ENCODE data around the gene TSHB.
"Not testable (repeated sequence)": the region's sequence is repeated elsewhere in the genome, so short reads cannot be mapped to it uniquely, and the experiment has no call there.

Gene TSHB

DNA sequence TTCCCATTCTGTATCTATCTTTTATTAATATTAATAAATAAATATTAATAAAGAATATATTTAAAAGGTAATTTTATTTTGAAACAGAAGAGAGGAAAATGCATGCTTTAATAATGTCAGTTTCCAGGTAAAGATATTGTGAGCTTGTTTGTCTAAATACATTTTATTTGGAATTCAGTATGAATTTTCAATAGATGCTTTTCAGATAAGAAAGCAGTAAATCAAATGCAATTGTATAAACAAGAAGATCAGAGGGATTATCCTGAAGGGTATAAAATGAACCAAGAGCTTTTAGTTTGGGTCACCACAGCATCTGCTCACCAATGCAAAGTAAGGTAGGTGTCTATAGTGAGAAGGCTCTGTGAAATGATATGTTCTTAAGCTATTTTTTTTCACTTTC is at the start of gene TSHB:
TSS of gene TSHB (plus strand) at position 301 of the 400 bp plus-strand sequence. CDS start 3,537 bp downstream, outside the sequence.
- DNase-seq: no peak

- no peak for DNase-seq
Observed at GRCh38 chr1:114982251-114982650, 47.4 kb upstream of the TSHB start.

DNA sequence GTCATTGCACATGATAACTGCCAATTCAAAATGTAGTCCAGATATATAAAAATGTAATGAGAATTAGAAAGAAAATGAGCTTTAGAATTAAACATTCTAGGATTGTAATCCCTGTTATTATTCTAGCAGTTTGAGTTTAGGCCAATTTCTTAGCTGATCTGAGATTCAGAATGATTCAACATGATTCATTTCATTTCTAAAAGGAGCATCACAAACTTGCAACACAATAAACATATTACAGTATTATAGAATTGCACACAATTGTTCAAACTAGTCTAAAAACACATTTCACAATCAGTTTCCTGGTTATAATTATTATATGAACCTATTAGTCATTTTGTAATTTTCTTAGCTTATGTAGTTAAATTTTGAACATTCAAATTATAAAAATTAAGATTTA is 43.3 kb upstream of the TSHB start:
- DNase-seq: no peak

GRCh38 chr1:114988095-114988494 is 41.5 kb upstream of the TSHB start:
- DNase-seq: no peak

- no peak for DNase-seq
Observed at GRCh38 chr1:114997510-114998289, 31.9 kb upstream of the TSHB start.

DNA sequence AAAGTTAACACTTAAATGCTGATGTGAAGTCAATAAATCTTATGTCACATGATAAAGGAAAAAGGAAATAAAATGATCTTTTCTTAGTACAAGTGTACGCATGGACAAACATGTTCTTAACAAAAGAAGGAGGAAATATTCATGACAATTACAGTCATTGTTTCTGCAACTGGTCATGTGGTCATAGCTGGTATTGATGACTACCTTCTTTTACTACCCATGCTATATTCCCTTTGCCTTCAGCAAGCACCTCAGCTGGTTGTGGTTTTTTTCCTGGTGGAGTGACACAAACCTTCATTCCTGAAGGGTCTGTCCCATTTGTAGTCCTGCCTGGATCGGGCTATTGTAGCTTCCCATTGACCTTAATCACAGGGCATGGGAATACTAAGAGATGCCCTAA is 23.4 kb upstream of the TSHB start:
- DNase-seq: no peak

- DNase-seq: no peak
Observed at GRCh38 chr1:115012006-115012405, 17.6 kb upstream of the TSHB start.

DNA sequence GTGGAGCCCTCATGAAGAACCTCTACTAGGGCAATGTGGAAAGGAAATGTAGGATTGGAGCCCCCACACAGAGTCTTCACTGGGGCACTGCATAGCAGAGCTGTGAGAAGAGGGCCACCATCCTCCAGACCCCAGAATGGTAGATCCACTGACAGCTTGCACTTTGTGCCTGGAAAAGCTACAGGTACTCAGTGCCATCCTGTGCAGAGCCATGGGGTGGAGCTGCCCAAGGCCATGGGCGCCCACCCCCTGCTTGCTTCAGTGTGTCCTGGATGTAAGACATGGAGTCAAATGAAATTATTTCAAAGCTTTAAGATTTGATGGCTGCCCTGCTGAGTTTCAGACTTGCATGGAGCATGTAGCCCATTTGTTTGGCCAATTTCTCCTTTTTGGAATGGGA is 17.2 kb upstream of the TSHB start:
- DNase-seq: no peak

DNA sequence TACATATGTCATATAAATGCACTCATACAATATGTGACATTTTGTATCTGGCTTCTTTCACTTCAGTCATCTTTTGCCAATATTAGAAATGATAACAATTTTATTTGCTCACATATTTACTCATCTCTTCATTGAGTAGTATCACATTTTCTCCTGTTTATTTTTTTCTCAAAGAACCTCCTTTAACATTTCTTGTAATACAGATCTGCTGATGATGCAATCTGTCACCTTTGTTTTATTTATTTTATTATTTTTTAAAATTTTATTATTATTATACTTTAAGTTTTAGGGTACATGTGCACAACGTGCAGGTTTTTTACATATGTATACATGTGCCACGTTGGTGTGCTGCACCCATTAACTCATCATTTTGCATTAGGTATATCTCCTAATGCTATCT is 15.8 kb upstream of the TSHB start:
- no peak for DNase-seq

DNA sequence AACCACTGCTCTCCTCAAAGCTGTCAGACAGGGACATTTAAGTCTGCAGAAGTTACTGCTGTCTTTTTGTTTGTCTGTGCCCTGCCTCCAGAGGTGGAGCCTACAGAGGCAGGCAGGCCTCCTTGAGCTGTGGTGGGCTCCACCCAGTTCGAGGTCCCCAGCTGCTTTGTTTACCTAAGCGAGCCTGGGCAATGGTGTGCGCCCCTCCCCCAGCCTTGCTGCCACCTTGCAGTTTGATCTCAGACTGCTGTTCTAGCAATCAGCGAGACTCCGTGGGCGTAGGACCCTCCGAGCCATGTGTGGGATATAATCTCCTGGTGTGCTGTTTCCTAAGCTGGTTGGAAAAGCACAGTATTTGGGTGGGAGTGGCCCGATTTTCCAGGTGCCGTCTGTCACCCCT is 10.1 kb upstream of the TSHB start:
- not testable (repeated sequence) for DNase-seq

- DNase-seq: no peak
Observed at GRCh38 chr1:115021145-115021544, 8.5 kb upstream of the TSHB start.

DNA sequence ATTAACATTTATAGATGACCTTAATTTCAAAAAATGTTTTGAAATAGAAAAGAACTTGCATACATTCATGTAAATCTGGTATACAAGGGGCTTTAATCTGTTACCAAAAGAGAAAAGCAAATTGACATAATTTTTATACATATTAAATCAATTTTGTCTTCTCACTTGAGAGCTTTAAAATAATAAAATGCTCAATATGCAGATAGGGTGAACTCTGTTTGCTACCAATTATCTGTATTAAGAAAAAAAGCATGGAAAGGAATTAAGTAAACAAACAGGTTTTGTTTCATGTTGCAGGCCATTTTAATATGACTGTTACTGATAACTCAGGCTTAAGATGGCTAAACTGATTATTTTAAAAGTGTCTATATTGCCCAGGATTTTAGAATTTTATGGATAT is 6.0 kb upstream of the TSHB start:
- no peak for DNase-seq

- no peak for DNase-seq
Observed at GRCh38 chr1:115031595-115031994, 2.0 kb downstream of the TSHB start.

- no peak for DNase-seq
Observed at GRCh38 chr1:115035652-115036051, 6.0 kb downstream of the TSHB start.

GRCh38 chr1:115036814-115037507 is 7.3 kb downstream of the TSHB start:
- DNase-seq: no peak

- no peak for DNase-seq
Observed at GRCh38 chr1:115040501-115040900, 10.9 kb downstream of the TSHB start.

DNA sequence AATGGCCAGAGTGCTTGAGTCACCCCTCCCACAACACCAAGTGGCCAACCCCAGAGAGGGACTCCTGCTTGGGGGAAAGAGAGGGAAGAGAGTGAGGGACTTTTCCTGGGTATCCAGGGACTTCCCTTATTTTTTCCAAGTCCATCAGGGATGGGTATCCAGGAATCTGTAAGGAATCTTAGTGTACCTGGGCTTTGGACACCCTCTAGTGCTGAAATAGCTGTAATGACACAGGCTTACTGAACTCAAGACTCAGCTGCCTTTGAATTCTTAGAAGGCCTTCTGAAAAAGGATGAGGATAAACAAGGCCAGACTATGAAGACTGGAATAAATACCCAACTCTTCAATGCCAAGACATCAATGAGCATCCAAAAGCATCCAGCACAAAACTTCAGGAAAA is 12.0 kb downstream of the TSHB start:
- DNase-seq: no peak

DNA sequence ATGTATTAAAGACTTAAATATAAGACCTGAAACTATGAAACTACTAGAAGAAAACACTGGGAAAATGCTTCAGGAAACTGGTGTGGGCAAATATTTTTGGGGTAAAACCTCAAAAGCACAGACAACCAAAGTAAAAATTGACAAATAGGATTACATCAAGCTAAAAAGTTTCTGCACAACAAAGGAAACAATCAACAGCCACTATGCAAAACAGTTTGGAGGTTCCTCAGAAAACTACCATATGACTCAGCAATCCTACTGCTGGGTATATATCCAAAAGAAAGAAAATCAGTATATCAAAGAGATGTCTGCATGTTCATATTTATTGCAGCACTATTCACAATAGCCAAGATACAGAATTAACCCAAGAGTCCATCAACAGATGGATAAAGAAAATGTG is 17.1 kb downstream of the TSHB start:
- no peak for DNase-seq

- DNase-seq: no peak
Observed at GRCh38 chr1:115051850-115052249, 22.2 kb downstream of the TSHB start.

DNA sequence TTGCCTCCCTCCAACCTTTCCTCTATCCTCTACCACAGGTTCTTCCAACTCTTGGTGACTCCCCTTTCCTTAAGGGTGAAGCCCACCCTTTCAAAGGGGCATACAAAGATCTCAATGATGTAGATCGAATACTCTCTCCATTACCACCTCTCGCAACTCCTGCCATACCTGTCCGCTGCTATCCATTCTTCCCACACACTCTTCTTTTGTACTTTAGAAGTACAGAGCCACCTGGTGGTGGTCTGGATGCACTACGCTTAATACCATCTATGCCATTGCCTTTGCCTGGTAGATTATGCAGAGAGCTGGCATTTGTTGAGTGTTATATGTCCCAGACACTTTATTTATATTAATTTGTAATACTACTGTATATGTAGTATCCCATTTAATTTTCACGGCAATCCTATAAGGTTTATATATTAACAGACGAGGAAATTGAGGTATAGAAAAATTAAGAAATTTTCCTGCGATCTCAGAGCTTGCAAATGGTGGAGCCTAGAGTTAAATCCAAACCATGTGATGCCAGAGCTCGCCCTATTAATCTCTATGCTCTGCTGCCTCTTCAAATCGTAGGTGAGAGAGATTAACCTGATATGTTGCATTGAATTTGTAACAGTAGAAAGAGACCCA is 22.9 kb downstream of the TSHB start:
- DNase-seq: peak in 15 of 51 donors; percentile 6 to 44 (median 19)

- no peak for DNase-seq
Observed at GRCh38 chr1:115056395-115056798, 26.8 kb downstream of the TSHB start.

DNA sequence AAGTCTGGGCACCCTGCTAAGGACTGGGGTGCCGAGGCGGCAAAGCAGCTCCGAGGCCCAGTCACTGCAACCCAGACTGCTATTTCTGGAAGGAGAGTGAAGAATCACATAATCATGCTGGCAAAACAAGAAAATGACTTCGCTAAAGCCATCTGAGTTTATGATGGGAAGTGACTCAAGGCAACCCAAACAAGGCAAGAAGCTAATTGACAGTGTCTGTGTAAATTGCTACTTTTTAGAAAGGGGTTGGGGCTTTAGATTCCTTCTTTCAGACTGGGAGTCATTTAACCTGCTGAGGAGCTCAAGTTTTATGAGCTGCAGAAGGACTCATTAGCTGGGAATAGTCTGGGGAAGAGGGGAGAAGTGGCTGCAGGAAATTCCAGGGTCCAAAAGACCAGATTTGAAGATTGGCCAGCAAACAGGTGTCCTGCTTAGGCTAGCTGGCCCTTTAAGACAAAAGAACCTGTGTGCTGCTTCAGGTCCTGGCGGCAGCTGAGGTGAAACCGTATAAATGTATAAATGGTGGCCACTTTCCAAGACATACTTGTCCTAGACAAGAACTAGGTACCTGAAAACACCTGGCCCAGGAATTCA is 28.1 kb downstream of the TSHB start:
- DNase-seq: no peak

All from hypothalamus (tissue), 51 donors.